K562 (cell line): ENCODE measurements around the gene SMCHD1. TPM values are rescaled to one million over a fixed set of nuclear protein-coding genes. Genes with fewer than 3 reads are reported as not detected.

Experiments
- ATF4 ChIP-seq: fragments of 450-650 bp; formaldehyde crosslinking; IDR thresholded peaks from 2 replicates; pipeline ENCODE4 v1.4.0; 2022; ENCODE audit warnings: mild to moderate bottlenecking, moderate library complexity
- CC2D1A ChIP-seq: fragments of 450-650 bp; IDR thresholded peaks from 2 replicates; pipeline ENCODE4 v1.6.1; 2017; ENCODE audit warnings: mild to moderate bottlenecking
- HEY1 ChIP-seq: fragments of 250-450 bp; sonication (Bioruptor Pico); IDR thresholded peaks from 2 replicates; pipeline ENCODE4 v1.5.0; 2020; ENCODE audit warnings: mild to moderate bottlenecking, moderate library complexity, borderline replicate concordance
- MTA2 ChIP-seq: fragments of 450-650 bp; IDR thresholded peaks from 2 replicates; pipeline ENCODE4 v1.6.1; 2016; ENCODE audit warnings: low read depth
- MYC ChIP-seq, 2 experiments: fragments of 250-450 bp in 1 of 2; sonication (Bioruptor Pico) in 1 of 2; IDR thresholded peaks; 2 replicates each; pipeline versions ENCODE4 v1.5.1 to v1.6.1; 2012 to 2021; ENCODE audit warnings: low read depth in 2 of 2, borderline replicate concordance in 1 of 2, improper control_type of control experiment in 1 of 2, low read length in 1 of 2, mild to moderate bottlenecking in 1 of 2, moderate library complexity in 1 of 2
- NCOR1 ChIP-seq: fragments of 450-650 bp; IDR thresholded peaks from 2 replicates; pipeline ENCODE4 v1.6.1; 2016; ENCODE audit warnings: mild to moderate bottlenecking, moderate library complexity
- NKRF ChIP-seq: fragments of 450-650 bp; IDR thresholded peaks from 2 replicates; pipeline ENCODE4 v1.6.1; 2016; ENCODE audit warnings: borderline replicate concordance
- NRF1 ChIP-seq, 2 experiments: fragments of 450-650 bp; IDR thresholded peaks in 1 of 2; conservative IDR thresholded peaks in 1 of 2; 2 replicates each; pipeline ENCODE4 v1.6.1; 2014; ENCODE audit warnings: mild to moderate bottlenecking in 2 of 2
- RBM25 ChIP-seq: fragments of 200-400 bp; formaldehyde crosslinking; IDR thresholded peaks from 2 replicates; pipeline ENCODE4 v1.6.1; 2018; ENCODE audit warnings: low read length, low read depth, moderate library complexity; ENCODE audit not compliant: severe bottlenecking
- STAT5A ChIP-seq: IDR thresholded peaks from 2 replicates; pipeline ENCODE4 v1.6.1; 2012; ENCODE audit warnings: low read length, inconsistent platforms, borderline replicate concordance
- ZNF311 ChIP-seq: fragments of 250-450 bp; sonication (Bioruptor Pico); IDR thresholded peaks from 2 replicates; pipeline ENCODE4 v1.4.0; 2020; ENCODE audit warnings: mild to moderate bottlenecking, moderate library complexity
- ZNF318 ChIP-seq, 2 experiments: fragments of 450-650 bp; IDR thresholded peaks; 2 replicates each; pipeline ENCODE4 v1.6.1; 2016; ENCODE audit warnings: mild to moderate bottlenecking in 2 of 2, borderline replicate concordance in 1 of 2, low read depth in 1 of 2, moderate library complexity in 1 of 2
- ZNF778 ChIP-seq: fragments of 450-650 bp; formaldehyde crosslinking; IDR thresholded peaks from 2 replicates; pipeline ENCODE4 v1.4.0; 2020; ENCODE audit warnings: mild to moderate bottlenecking, moderate library complexity
- polyA plus RNA-seq, 8 experiments: library from polyadenylated mRNA; depleted of rRNA in 4 of 8; stranded (reverse) in 5 of 8; unstranded in 3 of 8; fragments of >200 nt; fragmentation: Nextera tagmentation in 2 of 8; fragmentation: Illumina TruSeq in 1 of 8; extraction: Ambion mirVana in 2 of 8; extraction: Trizol in 1 of 8; gene quantifications; 2 replicates each; pipeline versions ENCODE4 v1.2.1 to v1.2.3, GENCODE V29; 2011 to 2014; ENCODE audit warnings: inconsistent platforms in 1 of 8, missing spikeins in 1 of 8
- total RNA-seq, 7 experiments: library from RNA; depleted of rRNA in 6 of 7; stranded (reverse); fragments of >200 nt in 6 of 7; fragmentation: Illumina TruSeq in 2 of 7; extraction: Trizol in 2 of 7; gene quantifications; 2 replicates each; pipeline versions ENCODE4 v1.2.1 to v1.2.3, GENCODE V29; 2011 to 2021; ENCODE audit warnings: low replicate concordance in 1 of 7

SMCHD1 gene
- total and polyA plus RNA-seq, 9 of the 15 experiments (the other 6 are each of a cell fraction or from before 2014, with no cell fraction given) = 6.3 to 144 (median 72.7) TPM

DNA sequence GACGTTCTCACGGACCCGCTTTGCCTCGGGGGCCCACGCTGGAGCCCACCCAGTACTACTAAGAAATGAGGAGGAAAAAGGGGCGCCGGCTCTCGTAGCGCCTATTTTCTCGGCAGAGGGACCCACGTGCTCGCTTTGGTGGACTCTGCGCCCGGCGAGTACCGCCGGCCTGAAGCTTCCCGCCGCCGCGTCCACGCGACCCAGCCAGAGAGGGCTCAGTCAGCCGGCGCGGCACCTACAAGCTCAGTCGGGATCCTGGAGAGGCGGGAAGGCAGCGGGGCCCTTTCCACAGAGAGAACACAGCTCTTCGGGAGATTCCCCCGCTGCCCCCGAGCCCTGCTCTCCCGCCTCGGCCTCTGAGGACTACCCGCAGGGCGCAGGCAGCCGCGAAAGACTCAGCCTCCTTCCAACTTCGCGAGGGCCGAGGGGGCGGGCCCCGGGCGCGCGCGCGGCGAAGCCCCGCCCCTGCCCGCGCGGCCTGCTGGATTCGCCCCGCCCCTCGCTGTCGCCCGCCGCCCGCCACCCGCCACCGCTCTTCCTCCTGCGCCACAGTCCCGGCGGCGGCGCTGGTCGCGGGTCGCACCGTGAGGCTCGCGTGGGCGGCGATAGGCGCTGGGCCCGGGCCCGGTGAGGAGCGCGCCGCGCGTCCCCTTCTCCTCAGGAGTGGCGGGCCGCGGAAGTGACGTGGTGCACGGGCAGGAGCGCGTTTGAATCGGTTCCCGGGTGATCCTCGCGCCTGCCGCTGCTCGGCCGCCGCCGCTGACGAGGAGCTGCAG, at the start of gene SMCHD1 (continued):
- TF ChIP-seq HEY1 (CRISPR knock-in tag) = no peak
- TF ChIP-seq MTA2 = no peak
- no peak for TF ChIP-seq ZNF311 (CRISPR knock-in tag)
- no peak for TF ChIP-seq STAT5A
- TF ChIP-seq ATF4 (CRISPR knock-in tag) = no peak; the same call in 1 of the 2 replicates
- peak; percentile 32 for TF ChIP-seq RBM25
- TF ChIP-seq NRF1 (conservative IDR thresholded peaks at IDR 0.05 in 1 of 2, IDR thresholded peaks at IDR 0.05 in 1 of 2) = peak; percentile 70 to 78
- peak; percentile 92 for TF ChIP-seq MYC (IDR thresholded peaks at IDR 0.05; ENCODE audit: low read depth, low read length)
- TF ChIP-seq MYC (CRISPR knock-in tag; IDR thresholded peaks at IDR 0.05; ENCODE audit: borderline replicate concordance, low read depth) = peak; percentile 99
- no peak for TF ChIP-seq ZNF778 (CRISPR knock-in tag)
- peak; percentile 24; the same call in 1 of the 2 replicates for TF ChIP-seq CC2D1A
- TF ChIP-seq NKRF = peak; percentile 95
- TF ChIP-seq ZNF318 (IDR thresholded peaks at IDR 0.05; ENCODE audit: borderline replicate concordance in 1 of 2, low read depth in 1 of 2) = no peak
- peak; percentile 41; the same call in 1 of the 2 replicates for TF ChIP-seq NCOR1
